WTC11 (cell line): ENCODE measurements around the gene SURF1. TPM values are rescaled to one million over a fixed set of nuclear protein-coding genes. Genes with fewer than 3 reads are reported as not detected.

Experiments used
- ATF1 ChIP-seq: sonication (generic); formaldehyde crosslinking; IDR thresholded peaks from 2 replicates; pipeline ENCODE4 v1.8.1; 2023; ENCODE audit warnings: mild to moderate bottlenecking, moderate library complexity, missing genetic modification reagents
- ATF2 ChIP-seq: sonication (generic); formaldehyde crosslinking; IDR thresholded peaks from 2 replicates; pipeline ENCODE4 v1.8.1; 2022; ENCODE audit warnings: low read depth, missing genetic modification reagents, borderline replicate concordance
- CBFB ChIP-seq: sonication (generic); formaldehyde crosslinking; IDR thresholded peaks from 2 replicates; pipeline ENCODE4 v1.8.1; 2022; ENCODE audit warnings: mild to moderate bottlenecking, low read depth, missing genetic modification reagents
- FOXP1 ChIP-seq: sonication (generic); formaldehyde crosslinking; IDR thresholded peaks from 2 replicates; pipeline ENCODE4 v1.8.0; 2022; ENCODE audit warnings: missing genetic modification reagents, mild to moderate bottlenecking, moderate library complexity, borderline replicate concordance
- GRHL2 ChIP-seq: fragments of 250-450 bp; sonication (Bioruptor Pico); IDR thresholded peaks from 2 replicates; pipeline ENCODE4 v1.8.0; 2022; ENCODE audit warnings: mild to moderate bottlenecking, moderate library complexity; ENCODE audit not compliant: insufficient replicate concordance, severe bottlenecking
- MAX ChIP-seq: sonication (generic); formaldehyde crosslinking; IDR thresholded peaks from 2 replicates; pipeline ENCODE4 v1.8.0; 2022; ENCODE audit warnings: mild to moderate bottlenecking, missing genetic modification reagents
- NFATC4 ChIP-seq: fragments of 250-450 bp; sonication (Bioruptor Pico); IDR thresholded peaks from 2 replicates; pipeline ENCODE4 v1.9.0; 2021; ENCODE audit warnings: mild to moderate bottlenecking
- NR1H2 ChIP-seq: sonication (generic); formaldehyde crosslinking; IDR thresholded peaks from 2 replicates; pipeline ENCODE4 v1.9.0; 2021; ENCODE audit warnings: mild to moderate bottlenecking, moderate library complexity, missing genetic modification reagents
- OVOL2 ChIP-seq: fragments of 250-450 bp; sonication (Bioruptor Pico); IDR thresholded peaks from 2 replicates; pipeline ENCODE4 v1.9.0; 2021; ENCODE audit warnings: mild to moderate bottlenecking, borderline replicate concordance
- RORB ChIP-seq: fragments of 250-450 bp; sonication (Bioruptor Pico); IDR thresholded peaks from 2 replicates; pipeline ENCODE4 v1.9.0; 2021; ENCODE audit warnings: mild to moderate bottlenecking
- SMAD3 ChIP-seq: sonication (generic); formaldehyde crosslinking; IDR thresholded peaks from 2 replicates; pipeline ENCODE4 v1.8.0; 2022; ENCODE audit warnings: missing genetic modification reagents, mild to moderate bottlenecking, borderline replicate concordance
- SOX15 ChIP-seq: fragments of 250-450 bp; sonication (Bioruptor Pico); IDR thresholded peaks from 2 replicates; pipeline ENCODE4 v1.9.0; 2021; ENCODE audit warnings: mild to moderate bottlenecking
- USF2 ChIP-seq: sonication (generic); formaldehyde crosslinking; IDR thresholded peaks from 2 replicates; pipeline ENCODE4 v1.8.1; 2023; ENCODE audit warnings: mild to moderate bottlenecking, missing genetic modification reagents, moderate library complexity
- ZNF138 ChIP-seq: sonication (generic); formaldehyde crosslinking; conservative IDR thresholded peaks from 2 replicates; pipeline ENCODE4 v1.8.1; 2022; ENCODE audit warnings: mild to moderate bottlenecking, moderate library complexity, missing genetic modification reagents
- total RNA-seq: library from RNA; stranded (reverse); gene quantifications from 3 replicates; pipeline ENCODE4 v1.2.3, GENCODE V29; 2021
- TF ChIP-seq, protein P1 (sequence below): sonication (generic); formaldehyde crosslinking; IDR thresholded peaks from 2 replicates; pipeline ENCODE4 v1.8.0; 2023; ENCODE audit warnings: missing genetic modification reagents
- TF ChIP-seq, protein P2 (sequence below): fragments of 250-450 bp; sonication (Bioruptor Pico); conservative IDR thresholded peaks from 2 replicates; pipeline ENCODE4 v1.9.0; 2021; ENCODE audit warnings: mild to moderate bottlenecking
- TF ChIP-seq, protein P3 (sequence below): sonication (generic); formaldehyde crosslinking; conservative IDR thresholded peaks from 2 replicates; pipeline ENCODE4 v1.8.1; 2022; ENCODE audit warnings: mild to moderate bottlenecking, missing genetic modification reagents
- TF ChIP-seq, protein P4 (sequence below): sonication (generic); formaldehyde crosslinking; IDR thresholded peaks from 2 replicates; pipeline ENCODE4 v1.8.0; 2022; ENCODE audit warnings: missing genetic modification reagents
- TF ChIP-seq, protein P5 (sequence below): sonication (generic); formaldehyde crosslinking; IDR thresholded peaks from 2 replicates; pipeline ENCODE4 v1.8.1; 2023; ENCODE audit warnings: mild to moderate bottlenecking, missing genetic modification reagents, borderline replicate concordance
- TF ChIP-seq, protein P6 (sequence below): sonication (generic); formaldehyde crosslinking; IDR thresholded peaks from 2 replicates; pipeline ENCODE4 v1.8.1; 2022; ENCODE audit warnings: low read depth, mild to moderate bottlenecking, moderate library complexity, missing genetic modification reagents, borderline replicate concordance

SURF1 gene
- total RNA-seq, 1 experiment from 2014 or later: 33.3 TPM

DNA sequence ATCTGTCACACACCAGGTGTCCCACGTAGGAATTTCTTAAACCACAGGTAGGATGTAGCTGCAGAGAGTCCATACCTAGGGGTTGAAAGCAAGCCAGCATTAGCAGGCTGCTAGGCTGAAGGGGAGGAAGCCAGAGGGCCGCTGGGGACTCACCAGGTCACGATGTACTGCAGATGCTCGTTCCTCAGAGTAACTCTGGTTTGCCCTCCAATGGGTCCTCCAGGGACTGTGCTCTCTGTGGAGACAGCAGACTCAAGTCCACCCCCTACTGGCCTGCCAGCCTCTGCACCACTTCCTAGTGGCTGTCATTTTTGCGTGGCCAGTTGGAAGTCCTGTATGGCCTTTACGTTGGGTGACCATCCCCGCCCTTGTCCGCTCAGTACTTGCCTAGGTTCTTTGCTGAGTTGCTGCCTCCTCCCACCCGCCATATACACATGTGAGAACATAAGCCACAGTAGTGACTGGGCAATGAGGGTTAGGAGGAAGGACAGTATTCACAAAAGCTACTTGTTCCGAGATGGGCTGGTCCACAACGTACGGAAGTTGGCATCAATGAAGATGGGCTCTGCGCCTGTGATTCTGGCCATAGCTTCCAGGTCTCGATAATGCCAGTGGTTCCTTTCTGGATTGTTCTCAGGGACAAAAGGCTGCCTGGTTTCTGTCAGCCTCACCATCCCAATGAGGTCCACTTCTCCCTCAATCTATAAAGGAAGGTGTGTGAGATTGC is 4.2 kb downstream of the SURF1 start (continued):
- TF ChIP-seq, protein P1, sequence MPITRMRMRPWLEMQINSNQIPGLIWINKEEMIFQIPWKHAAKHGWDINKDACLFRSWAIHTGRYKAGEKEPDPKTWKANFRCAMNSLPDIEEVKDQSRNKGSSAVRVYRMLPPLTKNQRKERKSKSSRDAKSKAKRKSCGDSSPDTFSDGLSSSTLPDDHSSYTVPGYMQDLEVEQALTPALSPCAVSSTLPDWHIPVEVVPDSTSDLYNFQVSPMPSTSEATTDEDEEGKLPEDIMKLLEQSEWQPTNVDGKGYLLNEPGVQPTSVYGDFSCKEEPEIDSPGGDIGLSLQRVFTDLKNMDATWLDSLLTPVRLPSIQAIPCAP (CRISPR knock-in tag): no peak
- TF ChIP-seq, protein P2, sequence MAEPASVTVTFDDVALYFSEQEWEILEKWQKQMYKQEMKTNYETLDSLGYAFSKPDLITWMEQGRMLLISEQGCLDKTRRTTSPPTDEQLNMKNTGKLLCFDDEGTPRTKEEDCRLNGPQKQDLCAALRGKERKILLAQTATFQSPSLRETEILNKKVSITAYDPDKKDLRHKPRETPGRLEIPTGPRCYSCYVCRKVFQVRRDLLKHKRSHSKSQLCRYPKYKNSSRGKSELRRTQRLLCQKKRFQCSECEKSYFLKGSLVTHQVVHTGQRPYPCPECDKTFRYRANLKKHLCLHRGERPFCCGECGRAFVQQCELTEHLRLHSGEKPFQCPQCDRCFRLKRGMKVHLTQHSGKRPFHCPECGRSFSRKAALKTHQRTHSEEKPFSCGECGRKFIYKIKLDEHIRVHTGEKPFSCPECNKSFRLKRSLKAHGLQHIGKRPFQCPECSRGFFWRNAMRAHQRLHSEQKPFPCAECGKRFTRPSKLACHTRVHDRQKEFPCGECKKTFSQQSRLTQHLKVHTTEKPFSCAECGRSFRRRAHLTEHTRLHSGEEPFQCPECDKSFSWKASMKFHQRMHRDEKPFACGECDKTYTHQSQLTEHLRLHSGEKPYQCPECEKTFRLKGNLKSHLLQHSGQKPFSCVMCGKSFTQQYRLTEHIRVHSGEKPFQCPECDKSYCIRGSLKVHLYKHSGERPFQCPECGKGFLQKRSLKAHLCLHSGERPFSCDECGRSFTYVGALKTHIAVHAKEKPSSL (CRISPR knock-in tag): peak; percentile 26; the same call in 1 of the 2 replicates
- TF ChIP-seq GRHL2 (CRISPR knock-in tag): no peak
- no peak for TF ChIP-seq MAX (CRISPR knock-in tag)
- TF ChIP-seq ATF2 (CRISPR knock-in tag): no peak
- TF ChIP-seq FOXP1: peak; percentile 58; the same call in 1 of the 2 replicates
- TF ChIP-seq SOX15 (CRISPR knock-in tag): no peak
- no peak; the same call in 1 of the 2 replicates for TF ChIP-seq SMAD3 (CRISPR knock-in tag)
- no peak for TF ChIP-seq RORB (CRISPR knock-in tag)
- TF ChIP-seq, protein P3, sequence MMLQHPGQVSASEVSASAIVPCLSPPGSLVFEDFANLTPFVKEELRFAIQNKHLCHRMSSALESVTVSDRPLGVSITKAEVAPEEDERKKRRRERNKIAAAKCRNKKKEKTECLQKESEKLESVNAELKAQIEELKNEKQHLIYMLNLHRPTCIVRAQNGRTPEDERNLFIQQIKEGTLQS (CRISPR knock-in tag): no peak
- TF ChIP-seq NR1H2 (CRISPR knock-in tag): no peak
- no peak for TF ChIP-seq CBFB (CRISPR knock-in tag)
- no peak for TF ChIP-seq ATF1 (CRISPR knock-in tag)
- TF ChIP-seq, protein P4, sequence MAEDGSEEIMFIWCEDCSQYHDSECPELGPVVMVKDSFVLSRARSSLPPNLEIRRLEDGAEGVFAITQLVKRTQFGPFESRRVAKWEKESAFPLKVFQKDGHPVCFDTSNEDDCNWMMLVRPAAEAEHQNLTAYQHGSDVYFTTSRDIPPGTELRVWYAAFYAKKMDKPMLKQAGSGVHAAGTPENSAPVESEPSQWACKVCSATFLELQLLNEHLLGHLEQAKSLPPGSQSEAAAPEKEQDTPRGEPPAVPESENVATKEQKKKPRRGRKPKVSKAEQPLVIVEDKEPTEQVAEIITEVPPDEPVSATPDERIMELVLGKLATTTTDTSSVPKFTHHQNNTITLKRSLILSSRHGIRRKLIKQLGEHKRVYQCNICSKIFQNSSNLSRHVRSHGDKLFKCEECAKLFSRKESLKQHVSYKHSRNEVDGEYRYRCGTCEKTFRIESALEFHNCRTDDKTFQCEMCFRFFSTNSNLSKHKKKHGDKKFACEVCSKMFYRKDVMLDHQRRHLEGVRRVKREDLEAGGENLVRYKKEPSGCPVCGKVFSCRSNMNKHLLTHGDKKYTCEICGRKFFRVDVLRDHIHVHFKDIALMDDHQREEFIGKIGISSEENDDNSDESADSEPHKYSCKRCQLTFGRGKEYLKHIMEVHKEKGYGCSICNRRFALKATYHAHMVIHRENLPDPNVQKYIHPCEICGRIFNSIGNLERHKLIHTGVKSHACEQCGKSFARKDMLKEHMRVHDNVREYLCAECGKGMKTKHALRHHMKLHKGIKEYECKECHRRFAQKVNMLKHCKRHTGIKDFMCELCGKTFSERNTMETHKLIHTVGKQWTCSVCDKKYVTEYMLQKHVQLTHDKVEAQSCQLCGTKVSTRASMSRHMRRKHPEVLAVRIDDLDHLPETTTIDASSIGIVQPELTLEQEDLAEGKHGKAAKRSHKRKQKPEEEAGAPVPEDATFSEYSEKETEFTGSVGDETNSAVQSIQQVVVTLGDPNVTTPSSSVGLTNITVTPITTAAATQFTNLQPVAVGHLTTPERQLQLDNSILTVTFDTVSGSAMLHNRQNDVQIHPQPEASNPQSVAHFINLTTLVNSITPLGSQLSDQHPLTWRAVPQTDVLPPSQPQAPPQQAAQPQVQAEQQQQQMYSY (CRISPR knock-in tag): no peak
- TF ChIP-seq NFATC4 (CRISPR knock-in tag): peak; percentile 59; the same call in 1 of the 2 replicates
- no peak for TF ChIP-seq OVOL2 (CRISPR knock-in tag)
- TF ChIP-seq, protein P5, sequence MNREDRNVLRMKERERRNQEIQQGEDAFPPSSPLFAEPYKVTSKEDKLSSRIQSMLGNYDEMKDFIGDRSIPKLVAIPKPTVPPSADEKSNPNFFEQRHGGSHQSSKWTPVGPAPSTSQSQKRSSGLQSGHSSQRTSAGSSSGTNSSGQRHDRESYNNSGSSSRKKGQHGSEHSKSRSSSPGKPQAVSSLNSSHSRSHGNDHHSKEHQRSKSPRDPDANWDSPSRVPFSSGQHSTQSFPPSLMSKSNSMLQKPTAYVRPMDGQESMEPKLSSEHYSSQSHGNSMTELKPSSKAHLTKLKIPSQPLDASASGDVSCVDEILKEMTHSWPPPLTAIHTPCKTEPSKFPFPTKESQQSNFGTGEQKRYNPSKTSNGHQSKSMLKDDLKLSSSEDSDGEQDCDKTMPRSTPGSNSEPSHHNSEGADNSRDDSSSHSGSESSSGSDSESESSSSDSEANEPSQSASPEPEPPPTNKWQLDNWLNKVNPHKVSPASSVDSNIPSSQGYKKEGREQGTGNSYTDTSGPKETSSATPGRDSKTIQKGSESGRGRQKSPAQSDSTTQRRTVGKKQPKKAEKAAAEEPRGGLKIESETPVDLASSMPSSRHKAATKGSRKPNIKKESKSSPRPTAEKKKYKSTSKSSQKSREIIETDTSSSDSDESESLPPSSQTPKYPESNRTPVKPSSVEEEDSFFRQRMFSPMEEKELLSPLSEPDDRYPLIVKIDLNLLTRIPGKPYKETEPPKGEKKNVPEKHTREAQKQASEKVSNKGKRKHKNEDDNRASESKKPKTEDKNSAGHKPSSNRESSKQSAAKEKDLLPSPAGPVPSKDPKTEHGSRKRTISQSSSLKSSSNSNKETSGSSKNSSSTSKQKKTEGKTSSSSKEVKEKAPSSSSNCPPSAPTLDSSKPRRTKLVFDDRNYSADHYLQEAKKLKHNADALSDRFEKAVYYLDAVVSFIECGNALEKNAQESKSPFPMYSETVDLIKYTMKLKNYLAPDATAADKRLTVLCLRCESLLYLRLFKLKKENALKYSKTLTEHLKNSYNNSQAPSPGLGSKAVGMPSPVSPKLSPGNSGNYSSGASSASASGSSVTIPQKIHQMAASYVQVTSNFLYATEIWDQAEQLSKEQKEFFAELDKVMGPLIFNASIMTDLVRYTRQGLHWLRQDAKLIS (CRISPR knock-in tag): no peak
- TF ChIP-seq ZNF138 (CRISPR knock-in tag): 0 out of 2 replicates have a peak, but pooled peaks have one; percentile 72
- TF ChIP-seq, protein P6, sequence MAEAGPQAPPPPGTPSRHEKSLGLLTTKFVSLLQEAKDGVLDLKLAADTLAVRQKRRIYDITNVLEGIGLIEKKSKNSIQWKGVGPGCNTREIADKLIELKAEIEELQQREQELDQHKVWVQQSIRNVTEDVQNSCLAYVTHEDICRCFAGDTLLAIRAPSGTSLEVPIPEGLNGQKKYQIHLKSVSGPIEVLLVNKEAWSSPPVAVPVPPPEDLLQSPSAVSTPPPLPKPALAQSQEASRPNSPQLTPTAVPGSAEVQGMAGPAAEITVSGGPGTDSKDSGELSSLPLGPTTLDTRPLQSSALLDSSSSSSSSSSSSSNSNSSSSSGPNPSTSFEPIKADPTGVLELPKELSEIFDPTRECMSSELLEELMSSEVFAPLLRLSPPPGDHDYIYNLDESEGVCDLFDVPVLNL (CRISPR knock-in tag): no peak
- no peak for TF ChIP-seq USF2 (CRISPR knock-in tag)
